Measurements from ENCODE around the gene METTL6.
"Not testable (repeated sequence)": the region's sequence is repeated elsewhere in the genome, so short reads cannot be mapped to it uniquely, and the experiment has no call there.

METTL6 gene

DNA sequence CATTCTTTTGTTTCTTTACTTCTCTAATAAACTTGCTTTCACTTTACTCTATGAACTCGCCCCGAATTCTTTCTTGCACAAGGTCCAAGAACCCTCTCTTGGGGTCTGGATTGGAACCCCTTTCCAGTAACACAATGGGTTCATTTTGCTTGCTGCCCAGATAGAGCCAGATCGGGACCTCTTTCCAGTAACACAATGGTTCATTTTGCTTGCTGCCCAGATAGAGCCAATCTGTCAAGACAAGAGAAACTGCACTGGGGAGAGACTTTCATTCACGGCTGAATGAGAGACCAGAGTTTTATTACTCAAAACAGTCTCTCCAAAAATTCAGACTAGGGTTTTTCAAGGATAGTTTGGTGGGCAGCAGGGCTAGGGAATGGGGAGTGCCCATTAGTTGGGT lies 25.4 kb downstream of the METTL6 start:
- DNase-seq, result no peak

GRCh38 chr3:15399970-15400369 lies 27.4 kb downstream of the METTL6 start:
- no peak for DNase-seq

- not testable (repeated sequence) for DNase-seq
Observed at GRCh38 chr3:15398731-15399133, 28.6 kb downstream of the METTL6 start.

DNA sequence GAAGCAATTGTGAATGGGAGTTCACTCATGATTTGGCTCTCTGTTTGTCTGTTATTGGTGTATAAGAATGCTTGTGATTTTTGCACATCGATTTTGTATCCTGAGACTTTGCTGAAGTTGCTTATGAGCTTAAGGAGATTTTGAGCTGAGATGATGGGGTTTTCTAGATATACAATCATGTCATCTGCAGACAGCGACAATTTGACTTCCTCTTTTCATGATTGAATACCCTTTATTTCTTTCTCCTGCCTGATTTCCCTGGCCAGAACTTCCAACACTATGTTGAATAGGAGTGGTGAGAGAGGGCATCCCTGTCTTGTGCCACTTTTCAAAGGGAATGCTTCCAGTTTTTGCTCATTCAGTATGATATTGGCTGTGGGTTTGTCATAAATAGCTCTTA lies 34.1 kb downstream of the METTL6 start:
- DNase-seq, result not testable (repeated sequence)

DNA sequence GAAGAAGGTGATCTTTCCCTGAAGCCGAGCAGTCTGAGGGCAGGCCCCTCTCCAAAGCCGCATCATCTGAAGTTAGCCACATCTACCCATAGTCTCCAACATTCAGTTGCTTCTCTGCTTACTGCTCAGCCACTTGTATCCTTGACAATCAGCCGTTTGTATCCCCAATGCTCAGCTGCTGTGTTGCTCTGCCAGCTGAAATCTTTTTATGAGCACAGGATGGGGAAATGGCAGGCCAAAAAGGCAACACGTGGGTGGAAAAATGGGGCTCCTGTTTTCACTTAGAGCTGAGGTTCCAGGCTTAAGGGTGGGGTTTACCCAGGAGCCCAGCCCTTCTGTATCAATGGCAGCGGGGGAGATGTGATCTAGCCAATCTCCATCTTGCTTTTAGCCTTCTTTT lies 36.3 kb downstream of the METTL6 start:
- DNase-seq, result no peak

DNA sequence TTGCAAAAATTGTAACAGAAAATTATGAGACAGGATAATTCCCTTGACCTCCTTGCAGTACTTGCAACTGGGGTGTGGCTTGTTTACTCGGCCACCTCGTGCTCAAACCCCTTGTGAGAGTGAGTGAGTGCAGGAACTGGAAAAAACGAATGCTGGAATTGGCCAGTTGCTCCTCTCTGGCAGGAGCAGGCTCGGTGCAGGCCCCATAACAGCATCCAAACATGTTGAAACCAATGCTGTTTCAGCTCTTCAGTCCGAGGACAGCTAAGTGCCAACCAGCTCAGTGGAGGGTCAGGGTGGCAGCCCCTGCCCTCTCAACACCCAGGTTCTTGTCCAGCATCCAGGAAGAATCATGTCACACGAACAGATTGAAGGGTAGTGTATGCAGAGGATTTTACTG lies 36.9 kb downstream of the METTL6 start:
- no peak for DNase-seq

- not testable (repeated sequence) for DNase-seq
Observed at GRCh38 chr3:15388335-15388734, 39.0 kb downstream of the METTL6 start.

GRCh38 chr3:15387735-15388134 lies 39.6 kb downstream of the METTL6 start:
- DNase-seq, result no peak

DNA sequence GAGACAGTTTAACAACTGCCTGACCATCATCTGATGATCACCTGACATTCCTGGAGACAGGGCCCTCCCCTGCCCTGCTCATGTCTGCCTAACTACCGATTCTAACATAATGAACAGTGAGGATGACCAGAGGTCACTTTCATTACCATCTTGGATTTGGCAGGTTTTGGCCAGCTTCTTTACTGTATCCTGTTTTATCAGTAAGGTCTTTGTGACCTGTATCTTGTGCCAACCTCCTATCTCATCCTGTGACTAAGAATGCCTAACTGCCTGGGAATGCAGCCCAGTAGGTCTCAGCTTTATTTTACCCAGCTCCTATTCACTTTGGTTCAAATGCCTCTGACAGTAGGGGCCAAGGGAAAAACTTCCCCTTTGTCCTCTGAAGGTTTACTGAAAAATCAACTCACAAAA lies 40.2 kb downstream of the METTL6 start:
- DNase-seq, result no peak

GRCh38 chr3:15386654-15386955 lies 40.7 kb downstream of the METTL6 start:
- DNase-seq, result not testable (repeated sequence)

GRCh38 chr3:15385901-15386653 lies 41.3 kb downstream of the METTL6 start:
- DNase-seq, result no peak

GRCh38 chr3:15385238-15385695 lies 42.1 kb downstream of the METTL6 start:
- not testable (repeated sequence) for DNase-seq

GRCh38 chr3:15384510-15385237 lies 42.7 kb downstream of the METTL6 start:
- DNase-seq, result no peak

DNA sequence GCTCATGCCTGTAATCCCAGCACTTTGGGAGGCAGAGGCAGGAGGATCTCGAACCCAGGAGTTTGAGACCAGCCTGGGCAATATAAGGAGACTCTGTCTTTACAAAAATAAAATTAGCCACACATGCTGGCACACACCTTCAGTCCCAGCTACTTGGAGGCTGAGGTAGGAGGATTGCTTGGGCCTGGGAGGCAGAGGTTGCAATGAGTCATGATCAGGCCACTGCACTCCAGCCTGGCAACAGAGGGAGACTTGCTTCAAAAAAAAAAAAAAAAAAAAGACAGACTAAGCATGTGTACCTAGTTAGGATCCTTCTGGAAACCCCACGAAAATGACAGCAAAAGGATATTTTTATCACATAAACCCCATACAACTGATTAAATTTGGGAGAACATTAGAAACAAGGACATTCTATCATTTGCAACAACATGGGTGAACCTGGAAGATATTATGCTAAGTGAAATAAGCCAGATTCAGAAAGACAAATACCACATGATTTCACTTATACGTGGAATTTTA lies 44.9 kb downstream of the METTL6 start:
- no peak for DNase-seq

DNA sequence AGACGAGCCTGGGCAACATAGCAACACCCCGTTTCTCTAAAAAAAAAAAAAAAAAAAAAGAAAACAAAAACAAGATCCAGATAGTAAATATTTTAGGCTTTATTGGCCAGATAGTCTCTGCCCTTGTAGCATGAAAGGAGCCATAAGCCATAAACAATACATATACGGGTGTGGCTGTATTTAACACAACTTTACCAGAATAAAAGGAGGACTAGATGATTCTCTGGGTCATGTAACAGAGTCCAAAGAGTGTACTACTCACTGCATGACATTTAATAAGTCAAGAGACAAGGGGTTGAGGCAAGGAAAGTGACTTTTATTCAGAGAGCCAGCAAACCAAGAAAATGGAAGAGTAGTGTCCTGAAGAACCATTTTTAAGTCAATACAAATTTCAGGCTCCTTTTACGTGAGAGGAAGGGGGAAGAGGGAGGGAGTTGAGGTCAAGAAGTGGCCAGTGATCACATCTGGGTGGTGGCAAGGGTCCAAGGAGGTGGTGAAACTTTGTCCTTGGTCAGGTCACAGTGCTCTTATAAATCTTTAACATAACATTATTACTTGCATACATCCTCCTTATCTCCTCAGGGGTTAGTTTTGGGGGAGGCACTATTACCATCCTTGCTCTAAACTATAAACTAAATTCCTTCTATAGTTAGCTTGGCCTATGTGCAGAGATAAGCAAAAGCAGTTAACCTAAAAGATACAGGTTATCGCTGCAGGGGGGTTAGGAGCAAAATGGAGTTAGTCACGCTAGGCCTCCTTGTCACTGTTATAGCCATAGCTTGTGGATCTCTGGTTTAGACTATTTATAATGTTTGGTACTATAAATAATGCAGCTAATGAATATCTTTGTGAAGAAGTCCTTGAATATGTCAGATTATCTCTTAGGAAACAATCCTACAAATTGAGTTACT lies 46.1 kb downstream of the METTL6 start:
- no peak for DNase-seq

DNA sequence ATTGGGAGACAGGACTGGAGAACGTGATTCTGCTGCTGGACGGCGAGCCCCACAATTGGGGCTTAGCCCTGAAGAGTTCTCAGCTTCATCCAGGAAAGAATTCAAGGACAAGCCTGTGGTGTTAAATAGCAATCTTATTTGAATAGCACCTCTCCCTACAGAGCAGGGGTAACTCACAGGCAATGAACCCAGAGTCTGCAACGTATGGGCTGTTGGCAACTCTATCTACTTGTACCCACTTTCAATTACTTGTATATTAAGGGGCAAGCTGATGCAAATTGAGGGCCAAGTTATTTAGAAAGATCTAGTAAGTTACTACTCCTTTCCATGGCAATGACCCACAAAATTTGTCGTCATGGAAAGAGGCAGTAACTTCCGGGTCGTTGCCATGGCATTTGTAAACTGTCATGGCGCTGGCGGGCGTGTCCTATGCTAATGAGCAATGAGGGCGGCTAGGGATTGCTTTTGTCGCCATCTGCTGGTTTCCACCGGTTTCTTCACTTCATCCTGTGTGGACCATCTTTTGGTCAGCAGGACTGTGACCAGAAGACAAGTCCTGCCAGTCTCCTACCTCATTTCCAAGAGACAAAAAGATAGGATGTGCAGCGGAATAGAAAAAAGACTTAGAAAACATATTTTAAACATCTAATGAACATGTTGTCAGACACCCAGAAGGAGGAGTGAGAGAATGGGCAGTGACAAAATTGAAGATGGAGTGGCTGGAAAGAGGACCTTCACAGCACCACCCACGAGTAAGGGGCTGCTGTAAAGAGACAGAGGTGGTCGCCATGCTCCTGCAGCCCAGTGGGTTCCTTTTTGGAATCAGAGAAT lies 49.2 kb downstream of the METTL6 start:
- DNase-seq, result peak; percentile 52

DNA sequence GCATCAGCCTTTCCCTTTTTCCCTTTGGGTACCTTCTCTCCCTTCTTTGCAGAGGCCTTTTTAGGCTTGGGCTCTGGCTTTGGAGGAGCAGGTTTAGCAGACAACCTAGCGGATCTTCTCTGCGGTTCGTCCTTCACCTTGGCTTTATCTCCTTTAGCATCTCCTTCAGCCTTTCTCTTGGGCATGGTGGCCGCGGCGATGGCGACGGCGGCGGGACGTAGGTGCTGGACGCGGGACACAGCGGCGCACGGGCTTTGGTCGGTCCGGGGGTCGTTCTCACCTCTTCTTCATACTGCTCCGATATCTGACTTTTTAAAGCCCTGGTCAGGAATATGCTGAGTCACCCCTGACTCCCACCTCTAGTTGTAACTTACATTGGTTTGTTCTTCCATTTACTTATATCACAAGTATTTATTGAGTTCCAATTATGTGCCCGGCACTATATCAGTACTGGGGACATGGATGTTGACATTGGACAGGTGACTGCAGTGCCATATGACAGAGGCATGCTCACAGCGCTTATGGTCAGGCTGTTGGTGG lies 51.8 kb downstream of the METTL6 start:
- no peak for DNase-seq

GRCh38 chr3:15372918-15373317 lies 54.4 kb downstream of the METTL6 start:
- DNase-seq, result no peak

GRCh38 chr3:15368561-15369135 lies 58.7 kb downstream of the METTL6 start:
- no peak for DNase-seq

GRCh38 chr3:15367059-15367458 lies 60.3 kb downstream of the METTL6 start:
- DNase-seq, result no peak

DNA sequence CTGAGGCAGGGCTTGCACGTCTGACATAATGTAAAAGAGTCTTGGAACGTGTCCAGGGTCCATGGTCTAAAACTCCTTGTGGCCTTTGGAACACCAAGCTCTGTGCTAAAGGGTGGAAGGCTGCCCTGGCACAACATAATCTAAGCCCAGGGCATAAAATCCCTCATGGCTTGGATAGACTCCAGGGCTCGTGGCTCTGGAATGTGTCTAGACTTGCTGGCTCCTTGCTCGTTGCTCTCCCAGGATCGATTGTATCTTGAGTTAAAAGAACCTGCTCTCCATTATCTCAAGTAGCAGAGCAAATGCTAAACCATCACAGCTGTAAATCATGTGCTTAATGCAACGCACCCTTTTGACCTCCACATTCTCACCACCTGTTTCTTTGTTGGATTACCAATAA lies 63.3 kb downstream of the METTL6 start:
- not testable (repeated sequence) for DNase-seq
